Heart left ventricle (tissue), 16 donors: ENCODE results near the gene CA9. TPM values are rescaled to one million over a fixed set of nuclear protein-coding genes. Genes with fewer than 3 reads are reported as not detected.
A peak's percentile ranks its signal among the peaks of the same experiment; 100 is the strongest.

ENCODE experiments used
- ATAC-seq, 4 donors: fragments of 200-7000 bp; cut with Tn5 transposase; one replicate each; pipeline ENCODE4 v1.9.1; 2020 to 2022; ENCODE audit warnings: moderate library complexity in 4 of 4, mild to moderate bottlenecking in 3 of 4, moderate number of reproducible peaks in 1 of 4
- DNase-seq, 5 donors: peaks; one replicate each; pipeline ENCODE4 v3.0.0-alpha.2; 2020
- H3K27ac ChIP-seq, 12 donors: fragments of 200-600 bp; sonication (generic) in 4 of 12; one replicate each; pipeline versions ENCODE4 v1.5.0 to v1.8.0; 2016 to 2022; ENCODE audit warnings: mild to moderate bottlenecking in 2 of 12
- H3K27me3 ChIP-seq, 9 donors: fragments of 200-600 bp; sonication (generic) in 2 of 9; one replicate each; pipeline versions ENCODE4 v1.5.1 to v1.8.0; 2016 to 2022; ENCODE audit warnings: mild to moderate bottlenecking in 3 of 9
- H3K36me3 ChIP-seq, 9 donors: fragments of 200-600 bp; sonication (generic) in 2 of 9; one replicate each; pipeline versions ENCODE4 v1.5.0 to v1.8.0; 2018 to 2022; ENCODE audit warnings: mild to moderate bottlenecking in 2 of 9
- H3K4me1 ChIP-seq, 12 donors: fragments of 200-600 bp; sonication (generic) in 4 of 12; one replicate each; pipeline versions ENCODE4 v1.5.0 to v1.8.0; 2016 to 2022; ENCODE audit warnings: mild to moderate bottlenecking in 3 of 12
- H3K4me3 ChIP-seq, 12 donors: fragments of 200-600 bp; sonication (generic) in 4 of 12; one replicate each; pipeline versions ENCODE4 v1.5.0 to v1.8.0; 2017 to 2022; ENCODE audit warnings: mild to moderate bottlenecking in 9 of 12, moderate library complexity in 4 of 12
- H3K9me3 ChIP-seq, 12 donors: fragments of 200-600 bp; sonication (generic) in 4 of 12; one replicate each; pipeline versions ENCODE4 v1.5.0 to v1.8.0; 2016 to 2022; ENCODE audit warnings: mild to moderate bottlenecking in 1 of 12
- POLR2A ChIP-seq, 2 donors: fragments of 450-650 bp; IDR thresholded peaks; one replicate each; pipeline ENCODE4 v1.6.1; 2017; ENCODE audit warnings: antibody characterized with exemption in 2 of 2, mild to moderate bottlenecking in 2 of 2, moderate library complexity in 2 of 2
- WGBS, 4 donors: extraction: QIAGEN DNeasy Blood & Tissue Kit in 2 of 4; methylation state at CpG; one replicate each; pipeline versions ENCODE4 v1.1.5 to v1.1.7; 2013 to 2018; 5-methylcytosine and 5-hydroxymethylcytosine counted together
- intact Hi-C, 10 donors: fragments of 100-400 bp; cut with DNase I; formaldehyde crosslinking; loops; one replicate each; pipeline versions ENCODE4 v1.11.1 to v1.14.2; 2022
- polyA plus RNA-seq, 2 donors: library from polyadenylated mRNA; stranded (reverse); fragments of 200-250 nt; gene quantifications; one replicate each; pipeline ENCODE4 v1.2.3, GENCODE V29; 2013
- total RNA-seq, 9 donors: library from RNA; depleted of rRNA in 2 of 9; stranded (reverse); fragments of >200 nt in 2 of 9; fragmentation: NEBNext Ultra II Directional in 3 of 9; extraction: Animal tissue kit (Norgen Biotek cat#: 25700) in 3 of 9; gene quantifications; one replicate each; pipeline versions ENCODE4 v1.1.0 to v1.2.4, GENCODE V29; 2016 to 2023
- TF ChIP-seq, protein P1 (sequence below), 12 donors: fragments of 200-600 bp; sonication (generic) in 4 of 12; IDR thresholded peaks; one replicate each; pipeline versions ENCODE4 v1.5.0 to v1.8.0; 2018 to 2022; ENCODE audit warnings: antibody characterized with exemption in 12 of 12, mild to moderate bottlenecking in 5 of 12
- donor health status: ischemic (EF 13 %, LVEDD 7.1; RV severe dilation, severe dysfunction).
- donor health status: healthy with polysubstance abuse.
- donor health status: DM: no; HTN: yes; CAD: no.
- donor health status: DM: no; HTN: no; CAD: no.
- donor health status: ischemic (EF 25% LVEDD 6.9; RV normal size, moderate dysfunction).
- donor health status: ischemic (EF 25% LVEDD 5.7; RV mildly dilated, moderate dysfunction).
- donor health status: healthy.
- donor health status: DM: yes; HTN: yes; CAD: no.
- donor health status: ischemic (EF 35%, LVEDD 5.7; RV mildly dilated, moderate dysfunction).
- donor health status: nonischemic (EF 11% LVEDD 7.7; RV severe dilation, severe dysfunction).
- donor health status: DM: yes; HTN: yes; CAD: no.
- donor health status: PGD.
- donor health status: ischemic (EF 29% LVEDD 5.4; RV normal size, mild dysfunction).
- donor health status: nonischemic (EF 23%, LVEDD 6.1; RV moderate dilation, normal function).

Gene CA9
- total and polyA plus RNA-seq, 11 donors: 0.23 to 13.9 (median 0.54) TPM; not detected in 6

DNA sequence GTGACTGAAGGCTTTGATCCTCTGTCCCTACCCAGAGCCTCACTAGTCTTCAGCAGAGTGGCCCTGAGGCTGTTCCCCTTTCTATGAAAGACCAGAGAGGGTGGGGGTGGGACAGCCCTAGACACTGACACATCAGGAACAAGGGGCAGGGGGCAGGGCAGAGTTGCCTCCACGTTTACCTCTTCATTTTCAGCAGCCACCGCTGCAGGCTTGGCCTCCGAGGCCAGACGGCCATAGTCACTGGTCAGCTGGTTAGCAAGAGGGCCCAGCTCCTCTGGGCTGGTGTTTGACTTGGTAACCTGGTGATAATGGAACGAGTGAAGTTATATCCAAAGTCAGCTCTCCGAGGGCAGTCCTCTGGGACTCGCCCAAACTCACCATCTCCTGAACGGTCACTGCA lies 31.6 kb downstream of the CA9 start:
- 76 to 93% (median 88%) methylated on average over 8 of the region's 8 CpGs for WGBS, 4 donors
- Histone ChIP-seq H3K27ac (peak overlapping the region in 2 of 12 donors; percentile 21 to 59), H3K4me3 (no peak overlapping the region), H3K27me3 (no peaks in the 10 kb centered on the region), H3K36me3 (peaks cover 13 to 100% (median 98%) of the 10 kb centered on the region in 9 donors), H3K9me3 (no peaks in the 10 kb centered on the region), H3K4me1 (peaks cover 0 to 20% (median 1%) of the 10 kb centered on the region in 12 donors)
- TF ChIP-seq POLR2A (IDR thresholded peaks at IDR 0.05): no peak
- TF ChIP-seq, protein P1, sequence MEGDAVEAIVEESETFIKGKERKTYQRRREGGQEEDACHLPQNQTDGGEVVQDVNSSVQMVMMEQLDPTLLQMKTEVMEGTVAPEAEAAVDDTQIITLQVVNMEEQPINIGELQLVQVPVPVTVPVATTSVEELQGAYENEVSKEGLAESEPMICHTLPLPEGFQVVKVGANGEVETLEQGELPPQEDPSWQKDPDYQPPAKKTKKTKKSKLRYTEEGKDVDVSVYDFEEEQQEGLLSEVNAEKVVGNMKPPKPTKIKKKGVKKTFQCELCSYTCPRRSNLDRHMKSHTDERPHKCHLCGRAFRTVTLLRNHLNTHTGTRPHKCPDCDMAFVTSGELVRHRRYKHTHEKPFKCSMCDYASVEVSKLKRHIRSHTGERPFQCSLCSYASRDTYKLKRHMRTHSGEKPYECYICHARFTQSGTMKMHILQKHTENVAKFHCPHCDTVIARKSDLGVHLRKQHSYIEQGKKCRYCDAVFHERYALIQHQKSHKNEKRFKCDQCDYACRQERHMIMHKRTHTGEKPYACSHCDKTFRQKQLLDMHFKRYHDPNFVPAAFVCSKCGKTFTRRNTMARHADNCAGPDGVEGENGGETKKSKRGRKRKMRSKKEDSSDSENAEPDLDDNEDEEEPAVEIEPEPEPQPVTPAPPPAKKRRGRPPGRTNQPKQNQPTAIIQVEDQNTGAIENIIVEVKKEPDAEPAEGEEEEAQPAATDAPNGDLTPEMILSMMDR (IDR thresholded peaks at IDR 0.05): no peak
- ATAC-seq (no peak), DNase-seq (peak in 2 of 5 donors; percentile 10 to 14)
- intact Hi-C loops: loop anchor here in 1 of 10 donors (5.0 kb wide), 1 partner anchor 43 kb away; no protein-coding TSS in a partner anchor

DNA sequence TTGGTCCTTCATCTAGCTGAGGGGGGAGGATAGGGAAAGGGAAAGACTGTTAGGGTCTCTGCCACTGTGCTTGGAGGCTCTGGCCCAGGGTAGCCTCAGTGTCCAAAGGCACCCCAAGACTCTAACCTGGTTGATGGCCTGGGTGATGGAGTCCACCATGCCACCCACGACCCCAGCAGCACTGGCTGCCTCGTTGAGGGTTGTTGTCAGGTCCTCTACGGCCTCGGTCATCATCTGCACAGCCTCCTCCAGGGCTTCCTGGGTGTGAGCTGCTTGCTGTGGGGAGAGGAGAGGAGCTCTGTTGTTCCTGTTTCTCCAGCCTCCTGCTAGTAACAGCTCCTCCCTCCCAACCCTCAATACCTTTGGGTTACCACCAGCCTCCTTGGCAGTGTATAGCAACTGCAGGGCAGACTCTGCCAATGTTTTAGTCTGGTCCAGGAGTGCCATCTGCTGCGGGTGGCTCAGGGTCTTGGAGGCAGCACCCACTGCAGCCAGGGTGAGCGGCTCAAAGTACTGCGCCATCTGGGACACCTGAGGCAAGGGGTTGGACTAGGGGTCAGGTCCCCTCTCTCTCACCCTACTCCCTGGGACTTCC lies 32.2 kb downstream of the CA9 start:
- no peak for ATAC-seq
- Histone ChIP-seq H3K4me3 (no peak overlapping the region), H3K4me1 (peaks cover 0 to 16% (median under 1%) of the 10 kb centered on the region in 12 donors), H3K27ac (peak overlapping the region in 1 of 12 donors; percentile 21), H3K9me3 (no peaks in the 10 kb centered on the region), H3K36me3 (peaks cover 13 to 100% (median 98%) of the 10 kb centered on the region in 9 donors), H3K27me3 (no peaks in the 10 kb centered on the region)
- TF ChIP-seq, protein P1 (IDR thresholded peaks at IDR 0.05): no peak
- no peak for TF ChIP-seq POLR2A (IDR thresholded peaks at IDR 0.05)
- intact Hi-C loops: loop anchor here in 1 of 10 donors (5.0 kb wide), 1 partner anchor 44 kb away; no protein-coding TSS in a partner anchor
- 87 to 96% (median 94%) methylated on average over 3 to 7 of the region's 7 CpGs for WGBS, 4 donors
- DNase-seq: peak in 2 of 5 donors; percentile 14 to 18

DNA sequence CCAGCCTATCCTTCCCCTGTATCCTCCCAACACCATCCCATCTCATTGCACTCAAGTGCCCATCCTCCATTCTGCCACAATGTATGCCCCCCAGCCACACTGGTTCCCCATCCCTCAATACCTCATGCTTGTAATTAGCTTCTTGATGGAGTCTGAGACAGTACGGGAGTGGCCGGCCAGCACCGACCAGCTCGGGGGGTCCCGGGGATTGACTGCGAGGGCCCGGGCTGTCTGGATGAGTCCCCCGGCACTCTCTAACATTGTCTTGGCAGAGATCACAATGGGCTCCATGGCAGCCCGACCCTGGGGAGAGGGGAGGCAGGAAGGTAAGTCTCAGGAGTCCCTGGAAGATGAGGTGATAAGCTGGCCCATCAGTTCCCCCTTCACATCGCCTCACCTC lies 33.2 kb downstream of the CA9 start:
- Histone ChIP-seq H3K9me3 (no peaks in the 10 kb centered on the region), H3K4me1 (peaks cover 0 to 19% (median 0%) of the 10 kb centered on the region in 12 donors), H3K36me3 (peaks cover 13 to 100% (median 98%) of the 10 kb centered on the region in 9 donors), H3K27me3 (no peaks in the 10 kb centered on the region), H3K4me3 (no peak overlapping the region), H3K27ac (peak overlapping the region in 1 of 12 donors; percentile 13)
- peak in 2 of 5 donors; percentile 11 for DNase-seq
- intact Hi-C loops: loop anchor here in 1 of 10 donors (5.0 kb wide), 1 partner anchor 45 kb away; no protein-coding TSS in a partner anchor
- no peak for ATAC-seq
- TF ChIP-seq, protein P1 (IDR thresholded peaks at IDR 0.05): no peak
- no peak for TF ChIP-seq POLR2A (IDR thresholded peaks at IDR 0.05)
- 86 to 97% (median 93%) methylated on average over 9 to 10 of the region's 10 CpGs for WGBS, 4 donors

DNA sequence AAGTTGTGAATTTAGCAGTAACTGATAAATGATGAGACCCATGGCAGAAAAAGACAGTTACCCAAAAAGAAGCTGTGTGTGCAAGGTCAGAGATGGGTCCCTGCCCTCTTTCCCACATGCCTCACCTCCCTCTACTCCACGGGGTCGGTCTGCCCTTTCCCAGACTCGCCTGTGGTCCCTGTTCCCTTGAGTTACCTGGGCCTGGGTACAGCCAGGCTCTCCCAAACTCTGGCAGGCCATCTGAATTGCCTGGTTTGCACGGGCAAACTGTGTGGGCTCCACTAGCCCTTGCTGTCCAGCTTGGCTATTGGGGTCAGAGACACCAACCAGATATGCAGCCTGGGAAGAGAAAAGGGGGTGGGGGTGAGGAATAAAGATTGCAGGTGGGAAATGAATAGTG lies 34.4 kb downstream of the CA9 start:
- H3K4me1 ChIP-seq: peaks cover 0 to 19% (median 0%) of the 10 kb centered on the region in 12 donors
- no peaks in the 10 kb centered on the region for H3K9me3 ChIP-seq
- H3K27ac ChIP-seq: no peak overlapping the region
- no peak for ATAC-seq
- peaks cover 13 to 100% (median 98%) of the 10 kb centered on the region in 9 donors for H3K36me3 ChIP-seq
- DNase-seq: peak in 1 of 5 donors; percentile 15
- TF ChIP-seq, protein P1 (IDR thresholded peaks at IDR 0.05): no peak
- no peak for TF ChIP-seq POLR2A (IDR thresholded peaks at IDR 0.05)
- H3K27me3 ChIP-seq: no peaks in the 10 kb centered on the region
- no peak overlapping the region for H3K4me3 ChIP-seq
- intact Hi-C loops: loop anchor here in 1 of 10 donors (5.0 kb wide), 1 partner anchor 46 kb away; no protein-coding TSS in a partner anchor
- 89 to 96% (median 92%) methylated on average over 4 of the region's 4 CpGs for WGBS, 4 donors
